ENCODE measurements around the gene JPH4. TPM values are rescaled to one million over a fixed set of nuclear protein-coding genes. Genes with fewer than 3 reads are reported as not detected.
A peak's percentile ranks its signal among the peaks of the same experiment; 100 is the strongest.
"Not testable (repeated sequence)": the region's sequence is repeated elsewhere in the genome, so short reads cannot be mapped to it uniquely, and the experiment has no call there.

The JPH4 gene
- total RNA-seq, 6 experiments from 2014 or later: 0.07 to 0.20 (median 0.19) TPM; not detected in 3

DNA sequence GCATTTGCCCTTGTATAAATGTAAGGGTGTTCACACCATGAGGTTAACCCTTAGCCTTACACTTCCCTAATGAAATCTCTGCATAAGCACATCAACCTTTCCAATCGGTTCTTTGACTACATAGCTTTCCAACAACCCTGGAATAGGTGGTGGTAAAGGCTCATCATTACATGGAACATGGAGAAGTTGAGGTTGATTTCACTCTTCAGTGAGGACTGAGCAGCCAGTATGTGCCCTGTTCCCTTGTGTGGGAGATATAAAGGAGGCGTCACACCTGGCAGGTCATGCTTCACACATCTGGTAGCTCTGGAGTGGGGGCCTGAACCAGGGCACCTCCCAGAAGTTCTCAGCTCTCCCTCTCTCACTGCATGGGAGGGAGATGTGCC is 21.7 kb upstream of the JPH4 start:
- Histone ChIP-seq H3K27me3 (no peaks in the 10 kb centered on the region), H3K9me3 (no peaks in the 10 kb centered on the region), H3K36me3 (no peaks in the 10 kb centered on the region), H3K27ac (no peak overlapping the region), H3K4me3 (no peak overlapping the region), H3K4me1 (no peaks in the 10 kb centered on the region)
- WGBS (ENCODE audit: insufficient coverage, low coverage, low lambda C conversion rate, missing lambda C conversion rate): 67% methylated on average over 1 of the region's 2 CpGs
- TF ChIP-seq, protein P1, sequence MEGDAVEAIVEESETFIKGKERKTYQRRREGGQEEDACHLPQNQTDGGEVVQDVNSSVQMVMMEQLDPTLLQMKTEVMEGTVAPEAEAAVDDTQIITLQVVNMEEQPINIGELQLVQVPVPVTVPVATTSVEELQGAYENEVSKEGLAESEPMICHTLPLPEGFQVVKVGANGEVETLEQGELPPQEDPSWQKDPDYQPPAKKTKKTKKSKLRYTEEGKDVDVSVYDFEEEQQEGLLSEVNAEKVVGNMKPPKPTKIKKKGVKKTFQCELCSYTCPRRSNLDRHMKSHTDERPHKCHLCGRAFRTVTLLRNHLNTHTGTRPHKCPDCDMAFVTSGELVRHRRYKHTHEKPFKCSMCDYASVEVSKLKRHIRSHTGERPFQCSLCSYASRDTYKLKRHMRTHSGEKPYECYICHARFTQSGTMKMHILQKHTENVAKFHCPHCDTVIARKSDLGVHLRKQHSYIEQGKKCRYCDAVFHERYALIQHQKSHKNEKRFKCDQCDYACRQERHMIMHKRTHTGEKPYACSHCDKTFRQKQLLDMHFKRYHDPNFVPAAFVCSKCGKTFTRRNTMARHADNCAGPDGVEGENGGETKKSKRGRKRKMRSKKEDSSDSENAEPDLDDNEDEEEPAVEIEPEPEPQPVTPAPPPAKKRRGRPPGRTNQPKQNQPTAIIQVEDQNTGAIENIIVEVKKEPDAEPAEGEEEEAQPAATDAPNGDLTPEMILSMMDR (IDR thresholded peaks at IDR 0.05): no peak
- ATAC-seq (no peak), DNase-seq (no peak)
- intact Hi-C loops (cut with DNase I): no loop called here

DNA sequence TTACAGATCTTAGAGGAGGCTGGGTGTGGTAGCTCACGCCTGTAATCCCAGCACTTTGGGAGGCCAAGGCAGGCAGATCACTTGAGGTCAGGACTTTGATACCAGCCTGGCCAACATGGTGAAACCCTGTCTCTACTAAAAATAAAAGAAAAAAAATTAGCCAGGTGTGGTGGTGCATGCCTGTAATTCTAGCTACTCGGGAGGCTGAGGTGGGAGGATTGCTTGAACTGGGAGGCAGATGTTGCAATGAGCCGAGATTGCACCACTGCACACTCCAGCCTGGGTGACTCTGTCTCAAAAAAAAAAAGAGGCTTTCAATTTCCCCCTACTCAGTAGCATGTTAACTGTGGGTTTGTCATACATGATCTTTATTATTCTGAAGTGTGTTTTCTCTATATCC is 15.6 kb upstream of the JPH4 start:
- H3K36me3 ChIP-seq; H3K4me3 ChIP-seq; H3K9me3 ChIP-seq; intact Hi-C loops (cut with DNase I); H3K4me1 ChIP-seq; DNase-seq; H3K27ac ChIP-seq; H3K27me3 ChIP-seq; ATAC-seq: not testable (repeated sequence)
- WGBS (ENCODE audit: insufficient coverage, low coverage, low lambda C conversion rate, missing lambda C conversion rate): 61% methylated on average over 3 of the region's 3 CpGs

DNA sequence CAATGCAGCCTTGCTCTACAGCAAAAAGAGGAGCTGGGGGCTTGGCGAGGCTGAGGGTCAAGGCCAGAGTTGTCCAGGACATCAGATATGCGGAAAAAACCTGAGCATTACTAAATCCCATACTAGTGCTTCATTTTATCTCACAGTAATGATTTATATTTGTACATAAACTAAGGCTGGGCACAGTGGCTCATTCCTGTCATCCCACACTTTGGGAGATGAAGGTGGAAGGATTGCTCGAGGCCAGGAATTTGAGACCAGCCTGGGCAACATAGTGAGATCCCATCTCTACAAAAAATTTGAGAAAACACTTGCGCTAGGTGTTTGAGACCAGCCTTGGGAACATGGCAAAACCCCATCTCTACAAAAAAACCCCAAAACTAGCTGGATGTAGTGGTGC is 11.6 kb upstream of the JPH4 start:
- H3K27me3 ChIP-seq: no peaks in the 10 kb centered on the region
- H3K36me3 ChIP-seq: no peaks in the 10 kb centered on the region
- WGBS (ENCODE audit: insufficient coverage, low coverage, low lambda C conversion rate, missing lambda C conversion rate): 97% methylated on average over 4 of the region's 4 CpGs
- no peak for ATAC-seq
- H3K4me1 ChIP-seq: peaks cover 0 to 7% (median 2%) of the 10 kb centered on the region in 4 donors
- intact Hi-C loops (cut with DNase I): no loop called here
- no peak for DNase-seq
- no peaks in the 10 kb centered on the region for H3K9me3 ChIP-seq
- no peak overlapping the region for H3K4me3 ChIP-seq
- no peak for TF ChIP-seq POLR2A (IDR thresholded peaks at IDR 0.05)
- TF ChIP-seq, protein P1 (IDR thresholded peaks at IDR 0.05): no peak
- no peak overlapping the region for H3K27ac ChIP-seq

DNA sequence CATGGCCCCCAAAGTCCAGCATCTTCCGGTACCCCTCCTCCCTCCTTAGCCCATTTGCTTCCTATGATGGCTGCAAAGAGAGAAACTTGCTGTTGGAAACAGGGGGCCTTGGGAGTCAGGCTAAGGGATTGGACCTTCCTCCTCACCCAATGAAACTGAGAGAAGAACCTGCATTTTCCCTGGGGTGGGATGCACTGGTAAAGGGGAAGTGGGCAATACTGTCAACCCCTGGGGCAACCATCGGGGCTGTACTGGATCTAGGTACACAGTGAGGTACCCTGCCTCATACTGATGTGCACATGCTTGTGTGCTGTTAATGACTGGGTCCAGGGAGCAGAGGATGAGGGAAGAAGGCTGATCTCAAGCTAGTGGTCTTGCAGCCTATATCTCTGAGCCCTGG is 11.0 kb upstream of the JPH4 start:
- intact Hi-C loops (cut with DNase I): no loop called here
- H3K9me3 ChIP-seq: no peaks in the 10 kb centered on the region
- TF ChIP-seq, protein P1 (IDR thresholded peaks at IDR 0.05): no peak
- TF ChIP-seq POLR2A (IDR thresholded peaks at IDR 0.05): no peak
- peak overlapping the region in 1 of 3 donors; percentile 44 for H3K27ac ChIP-seq
- no peaks in the 10 kb centered on the region for H3K27me3 ChIP-seq
- DNase-seq (no peak), ATAC-seq (no peak)
- WGBS (ENCODE audit: insufficient coverage, low coverage, low lambda C conversion rate, missing lambda C conversion rate): 92% methylated on average over 2 of the region's 2 CpGs
- no peak overlapping the region for H3K4me3 ChIP-seq
- H3K4me1 ChIP-seq: peaks cover 0 to 7% (median 2%) of the 10 kb centered on the region in 4 donors
- no peaks in the 10 kb centered on the region for H3K36me3 ChIP-seq

DNA sequence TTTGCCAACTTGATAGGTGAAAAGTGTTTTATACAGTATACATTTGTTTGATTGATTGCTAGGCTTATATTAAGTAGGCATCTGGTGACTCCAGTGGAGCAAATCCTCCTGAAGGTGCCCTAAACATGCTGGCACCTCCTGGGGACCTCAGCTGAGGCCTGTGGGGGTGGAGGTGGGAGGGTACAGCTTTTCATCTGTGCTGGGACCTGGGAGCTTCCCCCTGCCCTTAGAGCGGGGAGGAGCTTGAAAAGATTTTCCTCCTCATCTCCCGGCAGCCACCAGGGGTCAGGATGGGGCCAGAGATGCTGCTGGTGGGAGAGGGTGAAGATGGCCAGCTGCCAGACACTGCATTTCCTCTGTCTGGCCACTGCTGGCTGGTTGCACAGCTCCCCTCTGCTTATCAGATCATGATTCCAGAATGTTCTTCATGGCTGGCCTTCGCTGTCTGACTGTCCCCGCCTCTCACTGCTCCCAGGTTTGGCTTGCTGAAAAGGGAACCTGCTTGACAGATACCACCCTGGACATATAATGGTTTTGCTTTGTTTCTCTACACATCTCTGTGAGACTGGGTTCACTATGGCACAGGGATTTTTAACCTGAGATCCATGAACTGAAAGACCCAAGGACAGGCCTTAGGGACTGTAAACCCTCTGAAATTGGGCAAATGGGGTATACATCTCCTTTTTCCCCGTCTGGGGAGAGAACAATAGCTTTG is 10.5 kb upstream of the JPH4 start:
- no peaks in the 10 kb centered on the region for H3K9me3 ChIP-seq
- intact Hi-C loops (cut with DNase I): no loop called here
- 16% methylated on average over 4 of the region's 5 CpGs for WGBS (ENCODE audit: insufficient coverage, low coverage, low lambda C conversion rate, missing lambda C conversion rate)
- H3K27ac ChIP-seq: peak overlapping the region in 1 of 3 donors; percentile 44
- peak; percentile 93 to 96 (median 94) for DNase-seq
- peaks cover 0 to 7% (median 2%) of the 10 kb centered on the region in 4 donors for H3K4me1 ChIP-seq
- H3K27me3 ChIP-seq: no peaks in the 10 kb centered on the region
- no peak for TF ChIP-seq POLR2A (IDR thresholded peaks at IDR 0.05)
- TF ChIP-seq, protein P1 (IDR thresholded peaks at IDR 0.05): peak; percentile 81 to 95 (median 88)
- ATAC-seq: peak; percentile 100
- H3K36me3 ChIP-seq: no peaks in the 10 kb centered on the region
- no peak overlapping the region for H3K4me3 ChIP-seq

DNA sequence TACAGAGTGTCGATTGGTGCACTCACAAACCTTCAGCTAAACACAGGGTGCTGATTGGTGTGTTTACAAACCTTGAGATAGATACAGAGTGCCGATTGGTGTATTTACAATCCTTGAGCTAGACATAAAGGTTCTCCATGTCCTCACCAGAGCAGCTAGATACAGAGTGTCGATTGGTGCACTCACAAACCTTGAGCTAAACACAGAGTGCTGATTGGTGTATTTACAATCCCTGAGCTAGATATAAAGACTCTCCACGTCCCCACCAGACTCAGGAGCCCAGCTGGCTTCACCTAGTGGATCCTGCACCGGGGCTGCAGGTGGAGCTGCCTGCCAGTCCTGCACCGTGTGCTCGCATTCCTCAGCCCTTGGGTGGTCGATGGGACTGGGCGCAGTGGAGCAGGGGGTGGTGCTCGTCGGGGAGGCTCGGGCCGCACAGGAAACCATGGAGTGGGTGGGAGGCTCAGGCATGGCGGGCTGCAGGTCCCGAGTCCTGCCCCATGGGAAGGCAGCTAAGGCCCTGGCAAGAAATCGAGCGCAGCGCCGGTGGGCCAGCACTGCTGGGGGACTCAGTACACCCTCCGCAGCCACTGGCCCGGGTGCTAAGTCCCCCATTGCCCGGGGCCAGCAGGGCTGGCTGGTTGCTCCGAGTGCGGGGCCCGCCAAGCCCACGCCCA is 6.1 kb upstream of the JPH4 start:
- H3K9me3 ChIP-seq; H3K36me3 ChIP-seq; H3K4me3 ChIP-seq; H3K27me3 ChIP-seq; DNase-seq; intact Hi-C loops (cut with DNase I); H3K27ac ChIP-seq; ATAC-seq; H3K4me1 ChIP-seq: not testable (repeated sequence)
- WGBS (ENCODE audit: insufficient coverage, low coverage, low lambda C conversion rate, missing lambda C conversion rate): 63% methylated on average over 4 of the region's 26 CpGs

DNA sequence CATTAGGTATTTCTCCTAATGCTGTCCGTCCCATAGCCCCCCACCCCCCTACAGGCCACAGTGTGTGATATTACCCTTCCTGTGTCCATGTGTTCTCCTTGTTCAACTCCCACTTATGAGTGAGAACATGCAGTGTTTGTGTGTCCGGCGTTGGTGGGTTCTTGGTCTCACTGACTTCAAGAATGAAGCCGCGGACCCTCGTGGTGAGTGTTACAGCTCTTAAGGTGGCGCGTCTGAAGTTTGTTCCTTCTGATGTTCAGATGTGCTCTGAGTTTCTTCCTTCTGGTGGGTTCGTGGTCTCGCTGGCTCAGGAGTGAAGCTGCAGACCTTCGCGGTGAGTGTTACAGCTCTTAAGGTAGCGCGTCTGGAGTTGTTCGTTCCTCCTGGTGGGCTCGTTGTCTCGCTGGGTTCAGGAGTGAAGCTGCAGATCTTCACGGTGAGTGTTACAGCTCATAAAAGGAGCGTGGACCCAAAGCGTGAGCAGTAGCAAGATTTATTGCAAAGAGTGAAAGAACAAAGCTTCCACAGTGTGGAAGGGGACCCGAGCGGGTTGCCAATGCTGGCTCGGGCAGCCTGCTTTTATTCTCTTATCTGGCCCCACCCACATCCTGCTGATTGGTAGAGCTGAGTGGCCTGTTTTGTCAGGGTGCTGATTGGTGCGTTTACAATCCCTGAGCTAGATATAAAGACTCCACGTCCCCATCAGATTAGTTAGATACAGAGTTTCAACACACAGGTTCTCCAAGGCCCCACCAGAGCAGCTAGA is 5.4 kb upstream of the JPH4 start:
- 80% methylated on average over 4 of the region's 25 CpGs for WGBS (ENCODE audit: insufficient coverage, low coverage, low lambda C conversion rate, missing lambda C conversion rate)
- not testable (repeated sequence) for H3K9me3 ChIP-seq

More for the DNA sequence above, 5.4 kb upstream of the JPH4 start:
- intact Hi-C loops (cut with DNase I); ATAC-seq; H3K4me3 ChIP-seq; H3K4me1 ChIP-seq; H3K27me3 ChIP-seq; DNase-seq; H3K27ac ChIP-seq; H3K36me3 ChIP-seq: not testable (repeated sequence)
